HEK293 (cell line): ENCODE results near the gene SEMA6D.

Source experiments
- CTCF ChIA-PET: fragments of 350-600 bp; formaldehyde crosslinking; extraction: SDS; loops from one replicate; lab custom pipeline; 2021; ENCODE audit warnings: antibody characterized with exemption; lab: Yijun Ruan, JAX
- POLR2A ChIA-PET: fragments of 300-600 bp; formaldehyde crosslinking; extraction: SDS; loops from one replicate; lab custom pipeline; 2020; ENCODE audit warnings: antibody characterized with exemption, inconsistent platforms; lab: Yijun Ruan, JAX
- H3K27ac ChIP-seq: fragments of 200-500 bp; sonication (Bioruptor generic); 2 replicates; pipeline ENCODE4 v1.5.1; 2014; ENCODE audit warnings: low read depth, low read length, control low read depth, inconsistent platforms; ENCODE audit errors: extremely low read depth
- H3K36me3 ChIP-seq, 2 experiments: fragments of 200-500 bp in 1 of 2; sonication (Bioruptor generic) in 1 of 2; 1 replicate in 1 of 2; 2 replicates in 1 of 2; pipeline ENCODE4 v1.5.1; 2014 to 2017; ENCODE audit warnings: inconsistent platforms in 2 of 2, low read length in 2 of 2; ENCODE audit not compliant: control insufficient read depth in 2 of 2, insufficient read depth in 1 of 2
- H3K4me1 ChIP-seq: fragments of 200-500 bp; sonication (Bioruptor generic); 2 replicates; pipeline ENCODE4 v1.5.1; 2014; ENCODE audit warnings: mild to moderate bottlenecking, low read length, inconsistent platforms; ENCODE audit not compliant: control insufficient read depth, insufficient read depth
- H3K4me3 ChIP-seq: 2 replicates; pipeline ENCODE4 v1.5.1; 2011; ENCODE audit warnings: low read depth, mild to moderate bottlenecking, control low read depth, low read length, moderate library complexity
- H3K9me3 ChIP-seq: fragments of 200-500 bp; sonication (Bioruptor generic); 2 replicates; pipeline ENCODE4 v1.5.1; 2014; ENCODE audit warnings: low read depth, low read length, inconsistent platforms; ENCODE audit not compliant: control insufficient read depth, insufficient read depth
- HOXA7 ChIP-seq: sonication (generic); formaldehyde crosslinking; IDR thresholded peaks from 2 replicates; pipeline ENCODE4 v1.8.1; 2022; ENCODE audit warnings: missing genetic modification reagents, borderline replicate concordance
- KLF7 ChIP-seq: fragments of 450-650 bp; formaldehyde crosslinking; IDR thresholded peaks from 2 replicates; pipeline ENCODE4 v1.5.1; 2016; ENCODE audit warnings: missing biosample characterization, missing genetic modification characterization, borderline replicate concordance
- ZNF175 ChIP-seq: fragments of 450-650 bp; formaldehyde crosslinking; IDR thresholded peaks from 2 replicates; pipeline ENCODE4 v1.5.1; 2016; ENCODE audit warnings: missing biosample characterization, missing genetic modification characterization
- ZNF184 ChIP-seq: fragments of 450-650 bp; IDR thresholded peaks from 2 replicates; pipeline ENCODE4 v1.5.1; 2018; ENCODE audit warnings: missing biosample characterization, mild to moderate bottlenecking, missing genetic modification characterization
- ZNF324 ChIP-seq: fragments of 450-650 bp; formaldehyde crosslinking; IDR thresholded peaks from 2 replicates; pipeline ENCODE4 v1.5.1; 2016; ENCODE audit warnings: missing biosample characterization, missing genetic modification characterization
- ZNF37A ChIP-seq: fragments of 450-650 bp; IDR thresholded peaks from 2 replicates; pipeline ENCODE4 v1.5.1; 2018; ENCODE audit warnings: missing biosample characterization, missing genetic modification characterization
- ZNF501 ChIP-seq: fragments of 450-650 bp; formaldehyde crosslinking; IDR thresholded peaks from 2 replicates; pipeline ENCODE4 v1.5.1; 2016; ENCODE audit warnings: missing biosample characterization, missing genetic modification characterization
- ZNF555 ChIP-seq: fragments of 450-650 bp; formaldehyde crosslinking; conservative IDR thresholded peaks from 2 replicates; pipeline ENCODE4 v1.5.1; 2017; ENCODE audit warnings: missing biosample characterization, mild to moderate bottlenecking, missing genetic modification characterization, inconsistent platforms
- ZNF558 ChIP-seq: fragments of 450-650 bp; formaldehyde crosslinking; IDR thresholded peaks from 2 replicates; pipeline ENCODE4 v1.5.1; 2016; ENCODE audit warnings: missing biosample characterization, missing genetic modification characterization
- ZNF560 ChIP-seq: fragments of 450-650 bp; formaldehyde crosslinking; IDR thresholded peaks from 2 replicates; pipeline ENCODE4 v1.5.1; 2017; ENCODE audit warnings: missing biosample characterization, missing genetic modification characterization, borderline replicate concordance
- ZNF621 ChIP-seq: fragments of 450-650 bp; formaldehyde crosslinking; IDR thresholded peaks from 2 replicates; pipeline ENCODE4 v1.5.1; 2017; ENCODE audit warnings: missing biosample characterization, missing genetic modification characterization
- ZNF664 ChIP-seq: fragments of 450-650 bp; formaldehyde crosslinking; IDR thresholded peaks from 2 replicates; pipeline ENCODE4 v1.5.1; 2016; ENCODE audit warnings: missing biosample characterization, missing genetic modification characterization
- ZNF670 ChIP-seq: fragments of 450-650 bp; formaldehyde crosslinking; IDR thresholded peaks from 2 replicates; pipeline ENCODE4 v1.5.1; 2016; ENCODE audit warnings: missing biosample characterization, missing genetic modification characterization, low read depth
- ZNF747 ChIP-seq: fragments of 450-650 bp; formaldehyde crosslinking; IDR thresholded peaks from 2 replicates; pipeline ENCODE4 v1.5.1; 2016; ENCODE audit warnings: missing biosample characterization, missing genetic modification characterization
- ZNF785 ChIP-seq: fragments of 450-650 bp; formaldehyde crosslinking; IDR thresholded peaks from 2 replicates; pipeline ENCODE4 v1.5.1; 2016; ENCODE audit warnings: missing biosample characterization, missing genetic modification characterization
- TF ChIP-seq, protein P1 (sequence below): fragments of 450-650 bp; formaldehyde crosslinking; IDR thresholded peaks from 2 replicates; pipeline ENCODE4 v1.5.1; 2016; ENCODE audit warnings: missing biosample characterization, missing genetic modification characterization
- TF ChIP-seq, protein P2 (sequence below): fragments of 450-650 bp; formaldehyde crosslinking; IDR thresholded peaks from 2 replicates; pipeline ENCODE4 v1.5.1; 2017; ENCODE audit warnings: missing biosample characterization, missing genetic modification characterization
- TF ChIP-seq, protein P3 (sequence below): fragments of 450-650 bp; formaldehyde crosslinking; IDR thresholded peaks from 2 replicates; pipeline ENCODE4 v1.5.1; 2016; ENCODE audit warnings: missing biosample characterization, missing genetic modification characterization, borderline replicate concordance

Gene SEMA6D

DNA sequence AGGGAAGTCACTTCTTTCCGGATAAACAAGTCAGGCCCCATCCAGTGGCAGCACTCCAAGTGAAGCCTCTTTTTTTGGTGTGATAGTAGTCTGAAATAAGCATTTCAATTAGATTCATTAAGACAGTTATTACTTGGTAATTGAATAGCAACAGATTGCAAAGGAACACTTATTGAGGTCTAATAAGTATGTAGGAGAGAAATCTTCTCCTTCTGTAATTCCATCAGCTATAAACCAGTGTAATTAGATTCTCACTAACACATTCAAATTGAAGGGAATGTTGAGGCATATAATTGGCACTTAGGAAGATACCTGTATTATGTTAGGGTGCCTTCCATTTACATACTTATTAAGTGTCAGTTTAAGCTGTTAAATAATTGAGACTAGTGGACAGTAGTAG, 73.9 kb downstream of the SEMA6D start:
- H3K27ac ChIP-seq = no peak overlapping the region
- no peaks in the 10 kb centered on the region for H3K36me3 ChIP-seq
- POLR2A ChIA-PET = no interaction called here
- TF ChIP-seq ZNF560 (no peak), ZNF670 (tag by site-specific recombination) (no peak), ZNF621 (tag by site-specific recombination) (no peak), ZNF785 (tag by site-specific recombination) (no peak), ZNF324 (tag by site-specific recombination) (no peak), ZNF37A (tag by site-specific recombination) (no peak), ZNF501 (tag by site-specific recombination) (no peak), ZNF555 (tag by site-specific recombination) (no peak), ZNF558 (tag by site-specific recombination) (no peak), ZNF175 (tag by site-specific recombination) (no peak), HOXA7 (CRISPR knock-in tag) (no peak), KLF7 (no peak), ZNF184 (tag by site-specific recombination) (no peak), ZNF664 (tag by site-specific recombination) (no peak), ZNF747 (tag by site-specific recombination) (no peak)
- TF ChIP-seq, protein P1, sequence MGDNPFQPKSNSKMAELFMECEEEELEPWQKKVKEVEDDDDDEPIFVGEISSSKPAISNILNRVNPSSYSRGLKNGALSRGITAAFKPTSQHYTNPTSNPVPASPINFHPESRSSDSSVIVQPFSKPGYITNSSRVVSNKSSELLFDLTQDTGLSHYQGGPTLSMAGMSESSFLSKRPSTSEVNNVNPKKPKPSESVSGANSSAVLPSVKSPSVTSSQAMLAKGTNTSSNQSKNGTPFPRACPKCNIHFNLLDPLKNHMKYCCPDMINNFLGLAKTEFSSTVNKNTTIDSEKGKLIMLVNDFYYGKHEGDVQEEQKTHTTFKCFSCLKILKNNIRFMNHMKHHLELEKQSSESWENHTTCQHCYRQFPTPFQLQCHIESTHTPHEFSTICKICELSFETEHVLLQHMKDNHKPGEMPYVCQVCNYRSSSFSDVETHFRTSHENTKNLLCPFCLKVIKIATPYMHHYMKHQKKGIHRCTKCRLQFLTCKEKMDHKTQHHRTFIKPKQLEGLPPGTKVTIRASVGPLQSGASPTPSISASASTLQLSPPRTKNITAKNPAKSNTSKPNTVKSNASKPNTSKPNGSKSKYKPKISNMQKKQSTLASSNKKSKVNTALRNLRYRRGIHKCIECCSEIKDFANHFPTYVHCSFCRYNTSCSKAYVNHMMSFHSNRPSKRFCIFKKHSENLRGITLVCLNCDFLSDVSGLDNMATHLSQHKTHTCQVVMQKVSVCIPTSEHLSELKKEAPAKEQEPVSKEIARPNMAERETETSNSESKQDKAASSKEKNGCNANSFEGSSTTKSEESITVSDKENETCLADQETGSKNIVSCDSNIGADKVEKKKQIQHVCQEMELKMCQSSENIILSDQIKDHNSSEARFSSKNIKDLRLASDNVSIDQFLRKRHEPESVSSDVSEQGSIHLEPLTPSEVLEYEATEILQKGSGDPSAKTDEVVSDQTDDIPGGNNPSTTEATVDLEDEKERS = no peak
- TF ChIP-seq, protein P2, sequence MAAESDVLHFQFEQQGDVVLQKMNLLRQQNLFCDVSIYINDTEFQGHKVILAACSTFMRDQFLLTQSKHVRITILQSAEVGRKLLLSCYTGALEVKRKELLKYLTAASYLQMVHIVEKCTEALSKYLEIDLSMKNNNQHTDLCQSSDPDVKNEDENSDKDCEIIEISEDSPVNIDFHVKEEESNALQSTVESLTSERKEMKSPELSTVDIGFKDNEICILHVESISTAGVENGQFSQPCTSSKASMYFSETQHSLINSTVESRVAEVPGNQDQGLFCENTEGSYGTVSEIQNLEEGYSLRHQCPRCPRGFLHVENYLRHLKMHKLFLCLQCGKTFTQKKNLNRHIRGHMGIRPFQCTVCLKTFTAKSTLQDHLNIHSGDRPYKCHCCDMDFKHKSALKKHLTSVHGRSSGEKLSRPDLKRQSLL (tag by site-specific recombination) = no peak
- TF ChIP-seq, protein P3, sequence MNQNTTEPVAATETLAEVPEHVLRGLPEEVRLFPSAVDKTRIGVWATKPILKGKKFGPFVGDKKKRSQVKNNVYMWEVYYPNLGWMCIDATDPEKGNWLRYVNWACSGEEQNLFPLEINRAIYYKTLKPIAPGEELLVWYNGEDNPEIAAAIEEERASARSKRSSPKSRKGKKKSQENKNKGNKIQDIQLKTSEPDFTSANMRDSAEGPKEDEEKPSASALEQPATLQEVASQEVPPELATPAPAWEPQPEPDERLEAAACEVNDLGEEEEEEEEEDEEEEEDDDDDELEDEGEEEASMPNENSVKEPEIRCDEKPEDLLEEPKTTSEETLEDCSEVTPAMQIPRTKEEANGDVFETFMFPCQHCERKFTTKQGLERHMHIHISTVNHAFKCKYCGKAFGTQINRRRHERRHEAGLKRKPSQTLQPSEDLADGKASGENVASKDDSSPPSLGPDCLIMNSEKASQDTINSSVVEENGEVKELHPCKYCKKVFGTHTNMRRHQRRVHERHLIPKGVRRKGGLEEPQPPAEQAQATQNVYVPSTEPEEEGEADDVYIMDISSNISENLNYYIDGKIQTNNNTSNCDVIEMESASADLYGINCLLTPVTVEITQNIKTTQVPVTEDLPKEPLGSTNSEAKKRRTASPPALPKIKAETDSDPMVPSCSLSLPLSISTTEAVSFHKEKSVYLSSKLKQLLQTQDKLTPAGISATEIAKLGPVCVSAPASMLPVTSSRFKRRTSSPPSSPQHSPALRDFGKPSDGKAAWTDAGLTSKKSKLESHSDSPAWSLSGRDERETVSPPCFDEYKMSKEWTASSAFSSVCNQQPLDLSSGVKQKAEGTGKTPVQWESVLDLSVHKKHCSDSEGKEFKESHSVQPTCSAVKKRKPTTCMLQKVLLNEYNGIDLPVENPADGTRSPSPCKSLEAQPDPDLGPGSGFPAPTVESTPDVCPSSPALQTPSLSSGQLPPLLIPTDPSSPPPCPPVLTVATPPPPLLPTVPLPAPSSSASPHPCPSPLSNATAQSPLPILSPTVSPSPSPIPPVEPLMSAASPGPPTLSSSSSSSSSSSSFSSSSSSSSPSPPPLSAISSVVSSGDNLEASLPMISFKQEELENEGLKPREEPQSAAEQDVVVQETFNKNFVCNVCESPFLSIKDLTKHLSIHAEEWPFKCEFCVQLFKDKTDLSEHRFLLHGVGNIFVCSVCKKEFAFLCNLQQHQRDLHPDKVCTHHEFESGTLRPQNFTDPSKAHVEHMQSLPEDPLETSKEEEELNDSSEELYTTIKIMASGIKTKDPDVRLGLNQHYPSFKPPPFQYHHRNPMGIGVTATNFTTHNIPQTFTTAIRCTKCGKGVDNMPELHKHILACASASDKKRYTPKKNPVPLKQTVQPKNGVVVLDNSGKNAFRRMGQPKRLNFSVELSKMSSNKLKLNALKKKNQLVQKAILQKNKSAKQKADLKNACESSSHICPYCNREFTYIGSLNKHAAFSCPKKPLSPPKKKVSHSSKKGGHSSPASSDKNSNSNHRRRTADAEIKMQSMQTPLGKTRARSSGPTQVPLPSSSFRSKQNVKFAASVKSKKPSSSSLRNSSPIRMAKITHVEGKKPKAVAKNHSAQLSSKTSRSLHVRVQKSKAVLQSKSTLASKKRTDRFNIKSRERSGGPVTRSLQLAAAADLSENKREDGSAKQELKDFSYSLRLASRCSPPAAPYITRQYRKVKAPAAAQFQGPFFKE (tag by site-specific recombination) = no peak
- TF ChIP-seq, all 188 proteins: peak for 0
- no peak overlapping the region for H3K4me3 ChIP-seq
- CTCF ChIA-PET = interaction anchor here (0.6 kb wide), 1 partner anchor 160 kb away, joined by 3 read pairs; no protein-coding TSS in a partner anchor
- H3K9me3 ChIP-seq = no peaks in the 10 kb centered on the region
- H3K4me1 ChIP-seq = no peaks in the 10 kb centered on the region
